Stimulated activated CD8-positive, alpha-beta memory T cell treated with anti-CD3 and anti-CD28 coated beads, Interleukin-15, amount 100 ng/mL, for 1 hour (primary cell): ENCODE measurements around the gene FLAD1.

Experiments
- DNase-seq: peaks from one replicate; pipeline ENCODE4 v3.0.0-alpha.2; 2020; ENCODE audit warnings: low read depth

FLAD1 gene

GRCh38 chr1:155004352-155005075 is 21.4 kb downstream of the FLAD1 start:
- DNase-seq, result no peak

- DNase-seq, result no peak
These were observed 22.2 kb downstream of the FLAD1 start for GRCh38 chr1:155005076-155006011.

- no peak for DNase-seq
These were observed 23.5 kb downstream of the FLAD1 start for GRCh38 chr1:155006601-155007101.

- DNase-seq, result no peak
These were observed 24.2 kb downstream of the FLAD1 start for GRCh38 chr1:155007251-155007828.

- DNase-seq, result no peak
These were observed 25.1 kb downstream of the FLAD1 start for GRCh38 chr1:155008015-155008941.

GRCh38 chr1:155009221-155009711 is 26.1 kb downstream of the FLAD1 start:
- DNase-seq, result no peak

- DNase-seq, result no peak
These were observed 26.6 kb downstream of the FLAD1 start for GRCh38 chr1:155009742-155010141.

GRCh38 chr1:155010211-155010918 is 27.2 kb downstream of the FLAD1 start:
- no peak for DNase-seq

- DNase-seq, result no peak
These were observed 27.9 kb downstream of the FLAD1 start for GRCh38 chr1:155011004-155011416.

- DNase-seq, result no peak
These were observed 28.4 kb downstream of the FLAD1 start for GRCh38 chr1:155011437-155012025.

GRCh38 chr1:155012026-155012546 is 28.9 kb downstream of the FLAD1 start:
- no peak for DNase-seq

- DNase-seq, result no peak
These were observed 29.8 kb downstream of the FLAD1 start for GRCh38 chr1:155012776-155013602.

- no peak for DNase-seq
These were observed 30.5 kb downstream of the FLAD1 start for GRCh38 chr1:155013632-155014031.

- DNase-seq, result no peak
These were observed 31.8 kb downstream of the FLAD1 start for GRCh38 chr1:155014709-155015508.

- no peak for DNase-seq
These were observed 32.5 kb downstream of the FLAD1 start for GRCh38 chr1:155015527-155016230.

GRCh38 chr1:155016231-155016831 is 33.2 kb downstream of the FLAD1 start:
- no peak for DNase-seq
